ENCODE measurements around the gene PTPN23.
"Not testable (repeated sequence)": the region's sequence is repeated elsewhere in the genome, so short reads cannot be mapped to it uniquely, and the experiment has no call there.

Gene PTPN23

DNA sequence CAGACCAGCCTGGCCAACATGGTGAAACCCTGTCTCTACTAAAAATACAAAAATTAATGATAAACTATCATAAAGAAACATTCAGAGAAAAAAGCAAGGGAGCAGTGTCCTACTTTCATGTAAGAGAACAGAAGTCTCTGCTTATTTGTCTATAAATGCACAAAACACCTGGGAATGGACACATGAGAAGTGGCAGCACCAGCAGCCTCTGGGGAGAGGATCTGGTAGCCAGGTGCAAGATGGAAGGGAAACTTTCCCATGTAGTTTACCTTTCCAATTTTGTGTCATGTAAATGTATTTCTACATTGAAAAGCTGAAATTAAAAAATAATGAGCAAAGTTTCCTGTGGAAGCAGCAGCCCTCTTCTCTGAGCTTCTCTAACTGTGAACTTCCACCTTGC is 76.2 kb downstream of the PTPN23 start:
- DNase-seq, result no peak

- not testable (repeated sequence) for DNase-seq
These were observed 78.8 kb downstream of the PTPN23 start for GRCh38 chr3:47459534-47460085.

Data from retina (tissue), 1 donor.